ENCODE measurements around the gene ESYT2. TPM values are rescaled to one million over a fixed set of nuclear protein-coding genes. Genes with fewer than 3 reads are reported as not detected.

The ESYT2 gene
- total and polyA plus RNA-seq, 4 donors = 4.9 to 31.7 (median 17.2) TPM

DNA sequence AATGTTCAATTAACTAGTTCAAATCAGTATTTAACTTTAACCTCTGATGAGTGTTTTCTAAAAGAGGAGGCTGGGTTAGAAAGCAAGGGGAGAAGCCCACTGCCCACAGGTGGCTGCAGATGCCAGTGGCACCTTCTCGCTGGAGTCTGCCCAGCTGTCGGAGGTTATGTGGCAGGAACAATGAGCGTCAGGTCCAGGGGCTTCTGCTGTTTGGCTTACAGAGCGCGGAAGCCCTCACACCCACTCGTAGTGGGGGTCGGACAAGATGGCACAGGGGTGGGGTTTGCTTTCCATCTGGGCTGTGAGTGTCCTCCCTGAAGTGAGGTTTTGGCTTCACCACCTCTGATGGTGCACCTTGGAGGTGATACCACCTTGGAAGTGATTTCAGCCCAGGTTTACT lies 35.5 kb upstream of the ESYT2 start:
- Histone ChIP-seq H3K9ac (ENCODE audit: low read depth in 1 of 2, low read length in 2 of 2) (no peak overlapping the region), H3K4me1 (ENCODE audit: control insufficient read depth in 4 of 4, insufficient read depth in 4 of 4, low read length in 3 of 4) (peaks cover 2 to 23% (median 4%) of the 10 kb centered on the region in 4 donors), H3K9me3 (ENCODE audit: control insufficient read depth in 4 of 4, low read length in 3 of 4) (no peaks in the 10 kb centered on the region), H3K36me3 (ENCODE audit: control insufficient read depth in 4 of 4, insufficient read depth in 3 of 4, low read depth in 1 of 4, low read length in 3 of 4) (peaks cover 0 to 1% (median 0%) of the 10 kb centered on the region in 4 donors), H3K4me3 (ENCODE audit: low read depth in 1 of 3, low read length in 3 of 3) (no peak overlapping the region), H3K27ac (ENCODE audit: low read depth in 1 of 2, low read length in 2 of 2) (peak overlapping the region in 1 of 2 donors; percentile 28), H3K27me3 (ENCODE audit: control insufficient read depth in 4 of 4, insufficient read depth in 4 of 4, low read length in 3 of 4) (no peaks in the 10 kb centered on the region)
- 96% methylated on average over 7 of the region's 7 CpGs for WGBS
- TF ChIP-seq, protein P1, sequence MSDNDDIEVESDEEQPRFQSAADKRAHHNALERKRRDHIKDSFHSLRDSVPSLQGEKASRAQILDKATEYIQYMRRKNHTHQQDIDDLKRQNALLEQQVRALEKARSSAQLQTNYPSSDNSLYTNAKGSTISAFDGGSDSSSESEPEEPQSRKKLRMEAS (IDR thresholded peaks at IDR 0.05) = no peak
- TF ChIP-seq YY1 (IDR thresholded peaks at IDR 0.05) (no peak), FOXA1 (IDR thresholded peaks at IDR 0.05) (no peak), GABPA (IDR thresholded peaks at IDR 0.05 in 1 of 2, conservative IDR thresholded peaks at IDR 0.05 in 1 of 2) (no peak), TAF1 (conservative IDR thresholded peaks at IDR 0.05) (no peak)
- no peak for DNase-seq (ENCODE audit: low spot score)

DNA sequence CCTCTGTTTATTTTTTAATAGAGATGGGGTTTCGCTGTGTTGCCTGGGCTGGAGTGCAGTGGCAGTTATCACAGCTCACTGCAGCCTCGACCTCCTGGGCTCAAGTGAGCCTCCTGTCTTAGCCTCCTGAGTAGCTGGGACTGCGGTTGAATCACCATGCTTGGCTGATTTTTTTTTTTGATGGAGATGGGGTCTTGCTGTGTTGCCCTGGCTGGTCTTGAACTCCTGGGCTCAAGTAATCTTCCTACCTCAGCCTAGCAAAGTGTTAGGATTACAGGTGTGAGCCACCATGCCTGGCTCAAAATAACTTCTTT lies 35.2 kb upstream of the ESYT2 start:
- TF ChIP-seq HNF4A (conservative IDR thresholded peaks at IDR 0.05) = no peak
- TF ChIP-seq, protein P2, sequence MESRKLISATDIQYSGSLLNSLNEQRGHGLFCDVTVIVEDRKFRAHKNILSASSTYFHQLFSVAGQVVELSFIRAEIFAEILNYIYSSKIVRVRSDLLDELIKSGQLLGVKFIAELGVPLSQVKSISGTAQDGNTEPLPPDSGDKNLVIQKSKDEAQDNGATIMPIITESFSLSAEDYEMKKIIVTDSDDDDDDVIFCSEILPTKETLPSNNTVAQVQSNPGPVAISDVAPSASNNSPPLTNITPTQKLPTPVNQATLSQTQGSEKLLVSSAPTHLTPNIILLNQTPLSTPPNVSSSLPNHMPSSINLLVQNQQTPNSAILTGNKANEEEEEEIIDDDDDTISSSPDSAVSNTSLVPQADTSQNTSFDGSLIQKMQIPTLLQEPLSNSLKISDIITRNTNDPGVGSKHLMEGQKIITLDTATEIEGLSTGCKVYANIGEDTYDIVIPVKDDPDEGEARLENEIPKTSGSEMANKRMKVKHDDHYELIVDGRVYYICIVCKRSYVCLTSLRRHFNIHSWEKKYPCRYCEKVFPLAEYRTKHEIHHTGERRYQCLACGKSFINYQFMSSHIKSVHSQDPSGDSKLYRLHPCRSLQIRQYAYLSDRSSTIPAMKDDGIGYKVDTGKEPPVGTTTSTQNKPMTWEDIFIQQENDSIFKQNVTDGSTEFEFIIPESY (IDR thresholded peaks at IDR 0.05) = no peak
- TF ChIP-seq, protein P3, sequence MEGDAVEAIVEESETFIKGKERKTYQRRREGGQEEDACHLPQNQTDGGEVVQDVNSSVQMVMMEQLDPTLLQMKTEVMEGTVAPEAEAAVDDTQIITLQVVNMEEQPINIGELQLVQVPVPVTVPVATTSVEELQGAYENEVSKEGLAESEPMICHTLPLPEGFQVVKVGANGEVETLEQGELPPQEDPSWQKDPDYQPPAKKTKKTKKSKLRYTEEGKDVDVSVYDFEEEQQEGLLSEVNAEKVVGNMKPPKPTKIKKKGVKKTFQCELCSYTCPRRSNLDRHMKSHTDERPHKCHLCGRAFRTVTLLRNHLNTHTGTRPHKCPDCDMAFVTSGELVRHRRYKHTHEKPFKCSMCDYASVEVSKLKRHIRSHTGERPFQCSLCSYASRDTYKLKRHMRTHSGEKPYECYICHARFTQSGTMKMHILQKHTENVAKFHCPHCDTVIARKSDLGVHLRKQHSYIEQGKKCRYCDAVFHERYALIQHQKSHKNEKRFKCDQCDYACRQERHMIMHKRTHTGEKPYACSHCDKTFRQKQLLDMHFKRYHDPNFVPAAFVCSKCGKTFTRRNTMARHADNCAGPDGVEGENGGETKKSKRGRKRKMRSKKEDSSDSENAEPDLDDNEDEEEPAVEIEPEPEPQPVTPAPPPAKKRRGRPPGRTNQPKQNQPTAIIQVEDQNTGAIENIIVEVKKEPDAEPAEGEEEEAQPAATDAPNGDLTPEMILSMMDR (IDR thresholded peaks at IDR 0.05; ENCODE audit: low read depth, low read length, missing input control) = no peak
- TF ChIP-seq, protein P4, sequence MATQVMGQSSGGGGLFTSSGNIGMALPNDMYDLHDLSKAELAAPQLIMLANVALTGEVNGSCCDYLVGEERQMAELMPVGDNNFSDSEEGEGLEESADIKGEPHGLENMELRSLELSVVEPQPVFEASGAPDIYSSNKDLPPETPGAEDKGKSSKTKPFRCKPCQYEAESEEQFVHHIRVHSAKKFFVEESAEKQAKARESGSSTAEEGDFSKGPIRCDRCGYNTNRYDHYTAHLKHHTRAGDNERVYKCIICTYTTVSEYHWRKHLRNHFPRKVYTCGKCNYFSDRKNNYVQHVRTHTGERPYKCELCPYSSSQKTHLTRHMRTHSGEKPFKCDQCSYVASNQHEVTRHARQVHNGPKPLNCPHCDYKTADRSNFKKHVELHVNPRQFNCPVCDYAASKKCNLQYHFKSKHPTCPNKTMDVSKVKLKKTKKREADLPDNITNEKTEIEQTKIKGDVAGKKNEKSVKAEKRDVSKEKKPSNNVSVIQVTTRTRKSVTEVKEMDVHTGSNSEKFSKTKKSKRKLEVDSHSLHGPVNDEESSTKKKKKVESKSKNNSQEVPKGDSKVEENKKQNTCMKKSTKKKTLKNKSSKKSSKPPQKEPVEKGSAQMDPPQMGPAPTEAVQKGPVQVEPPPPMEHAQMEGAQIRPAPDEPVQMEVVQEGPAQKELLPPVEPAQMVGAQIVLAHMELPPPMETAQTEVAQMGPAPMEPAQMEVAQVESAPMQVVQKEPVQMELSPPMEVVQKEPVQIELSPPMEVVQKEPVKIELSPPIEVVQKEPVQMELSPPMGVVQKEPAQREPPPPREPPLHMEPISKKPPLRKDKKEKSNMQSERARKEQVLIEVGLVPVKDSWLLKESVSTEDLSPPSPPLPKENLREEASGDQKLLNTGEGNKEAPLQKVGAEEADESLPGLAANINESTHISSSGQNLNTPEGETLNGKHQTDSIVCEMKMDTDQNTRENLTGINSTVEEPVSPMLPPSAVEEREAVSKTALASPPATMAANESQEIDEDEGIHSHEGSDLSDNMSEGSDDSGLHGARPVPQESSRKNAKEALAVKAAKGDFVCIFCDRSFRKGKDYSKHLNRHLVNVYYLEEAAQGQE (IDR thresholded peaks at IDR 0.05) = no peak
- no peak for TF ChIP-seq SP1 (IDR thresholded peaks at IDR 0.05)
- no peak for TF ChIP-seq RAD21 (IDR thresholded peaks at IDR 0.05)
- TF ChIP-seq HNF4G (IDR thresholded peaks at IDR 0.05) = no peak
- TF ChIP-seq FOXA1 (IDR thresholded peaks at IDR 0.05) = no peak
- TF ChIP-seq, protein P5, sequence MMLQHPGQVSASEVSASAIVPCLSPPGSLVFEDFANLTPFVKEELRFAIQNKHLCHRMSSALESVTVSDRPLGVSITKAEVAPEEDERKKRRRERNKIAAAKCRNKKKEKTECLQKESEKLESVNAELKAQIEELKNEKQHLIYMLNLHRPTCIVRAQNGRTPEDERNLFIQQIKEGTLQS (IDR thresholded peaks at IDR 0.05) = no peak
- TF ChIP-seq FOXA2 (IDR thresholded peaks at IDR 0.05) = no peak
- no peak for TF ChIP-seq TAF1 (conservative IDR thresholded peaks at IDR 0.05)
- no peak for TF ChIP-seq JUND (IDR thresholded peaks at IDR 0.05)
- no peak for TF ChIP-seq EGR1 (IDR thresholded peaks at IDR 0.05; ENCODE audit: low read depth in 2 of 2)
- no peak for TF ChIP-seq GABPA (IDR thresholded peaks at IDR 0.05 in 1 of 2, conservative IDR thresholded peaks at IDR 0.05 in 1 of 2)
- no peak for TF ChIP-seq RXRA (IDR thresholded peaks at IDR 0.05)
- no peak for DNase-seq (ENCODE audit: low spot score)
- H3K9ac ChIP-seq (ENCODE audit: low read depth in 1 of 2, low read length in 2 of 2) = peak overlapping the region in 1 of 2 donors; percentile 35
- WGBS = 90% methylated on average over 3 of the region's 3 CpGs
- H3K27ac ChIP-seq (ENCODE audit: low read depth in 1 of 2, low read length in 2 of 2) = peak overlapping the region in 1 of 2 donors; percentile 28
- no peaks in the 10 kb centered on the region for H3K9me3 ChIP-seq (ENCODE audit: control insufficient read depth in 4 of 4, low read length in 3 of 4)
- peaks cover 2 to 23% (median 4%) of the 10 kb centered on the region in 4 donors for H3K4me1 ChIP-seq (ENCODE audit: control insufficient read depth in 4 of 4, insufficient read depth in 4 of 4, low read length in 3 of 4)
- H3K4me3 ChIP-seq (ENCODE audit: low read depth in 1 of 3, low read length in 3 of 3) = no peak overlapping the region
- no peaks in the 10 kb centered on the region for H3K27me3 ChIP-seq (ENCODE audit: control insufficient read depth in 4 of 4, insufficient read depth in 4 of 4, low read length in 3 of 4)
- peaks cover 0 to 1% (median 0%) of the 10 kb centered on the region in 4 donors for H3K36me3 ChIP-seq (ENCODE audit: control insufficient read depth in 4 of 4, insufficient read depth in 3 of 4, low read depth in 1 of 4, low read length in 3 of 4)
